Dermis microvascular lymphatic vessel endothelial cell (primary cell): ENCODE measurements around the gene SDR9C7. TPM values are rescaled to one million over a fixed set of nuclear protein-coding genes. Genes with fewer than 3 reads are reported as not detected.
"Not testable (repeated sequence)": the region's sequence is repeated elsewhere in the genome, so short reads cannot be mapped to it uniquely, and the experiment has no call there.

Experiments
- DNase-seq, 2 donors: peaks; one replicate each; pipeline versions ENCODE4 v3.0.0 to v3.0.0-alpha.2; 2010; ENCODE audit warnings: low read depth in 2 of 2
- total RNA-seq: library from RNA; depleted of rRNA; stranded (reverse); fragments of >200 nt; gene quantifications from 2 replicates; pipeline ENCODE4 v1.2.1, GENCODE V29; 2014

Gene SDR9C7
- total RNA-seq: not detected in 2 replicates

DNA sequence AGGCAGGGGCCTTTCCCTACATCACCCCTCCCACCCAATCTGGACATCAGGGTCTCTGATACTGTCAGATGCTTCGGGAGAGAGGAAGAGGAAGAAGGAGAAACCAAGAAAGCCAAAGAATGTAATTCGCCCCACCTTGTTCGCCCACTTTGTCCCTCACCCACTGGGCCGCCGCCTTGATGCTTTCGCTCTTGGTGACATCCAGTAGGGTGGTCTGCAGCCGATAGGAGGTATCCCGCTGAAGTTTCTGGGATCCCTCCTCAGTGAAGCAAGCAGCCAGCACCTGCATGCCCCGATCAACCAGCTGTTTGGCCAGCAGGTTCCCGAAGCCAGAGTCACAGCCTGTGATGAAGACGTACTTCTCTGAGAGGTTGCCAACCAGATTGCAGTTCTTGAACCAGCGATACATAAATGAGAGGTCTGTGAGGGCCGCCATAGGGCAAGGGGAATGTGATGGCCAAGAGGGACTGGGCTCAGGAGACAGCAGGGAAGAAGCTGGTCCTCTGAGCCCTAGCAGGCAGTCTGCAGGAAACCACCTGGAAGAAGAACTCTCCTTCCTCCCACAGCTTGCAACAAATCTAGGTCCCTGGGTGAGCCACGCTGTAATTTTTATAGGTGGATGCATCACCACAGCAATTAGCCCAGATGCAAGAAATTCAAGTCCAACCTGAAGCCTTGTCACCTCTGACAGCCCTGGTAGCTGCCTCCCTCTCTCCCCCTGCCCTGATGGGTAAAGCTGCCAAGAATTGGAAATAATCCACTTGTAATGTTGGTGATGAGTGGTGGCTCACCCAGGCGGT, at the start of gene SDR9C7:
TSS of gene SDR9C7 (minus strand) at position 583 of the 800 bp plus-strand sequence. CDS start at position 436, 147 bp downstream.
- DNase-seq: no peak

DNA sequence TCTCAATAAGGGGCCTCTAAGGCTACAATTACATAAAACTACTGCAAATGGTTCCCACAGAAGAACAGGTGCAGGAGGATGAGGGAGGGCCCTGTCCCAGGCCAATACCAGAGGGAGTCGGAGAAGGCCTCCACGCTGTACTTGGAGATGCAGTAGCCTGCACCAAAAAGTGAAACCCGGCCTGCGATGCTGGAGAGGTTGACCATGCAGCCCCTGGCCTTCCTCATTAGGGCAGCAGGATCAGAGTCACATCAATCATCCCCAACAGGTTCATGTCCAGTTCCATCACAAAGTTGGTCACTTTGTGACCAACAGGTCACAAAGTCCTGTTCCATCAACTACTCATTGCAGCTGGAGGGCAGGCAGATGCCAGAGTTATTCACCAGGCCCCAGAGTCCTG, 49.2 kb upstream of the SDR9C7 start:
- DNase-seq: no peak

DNA sequence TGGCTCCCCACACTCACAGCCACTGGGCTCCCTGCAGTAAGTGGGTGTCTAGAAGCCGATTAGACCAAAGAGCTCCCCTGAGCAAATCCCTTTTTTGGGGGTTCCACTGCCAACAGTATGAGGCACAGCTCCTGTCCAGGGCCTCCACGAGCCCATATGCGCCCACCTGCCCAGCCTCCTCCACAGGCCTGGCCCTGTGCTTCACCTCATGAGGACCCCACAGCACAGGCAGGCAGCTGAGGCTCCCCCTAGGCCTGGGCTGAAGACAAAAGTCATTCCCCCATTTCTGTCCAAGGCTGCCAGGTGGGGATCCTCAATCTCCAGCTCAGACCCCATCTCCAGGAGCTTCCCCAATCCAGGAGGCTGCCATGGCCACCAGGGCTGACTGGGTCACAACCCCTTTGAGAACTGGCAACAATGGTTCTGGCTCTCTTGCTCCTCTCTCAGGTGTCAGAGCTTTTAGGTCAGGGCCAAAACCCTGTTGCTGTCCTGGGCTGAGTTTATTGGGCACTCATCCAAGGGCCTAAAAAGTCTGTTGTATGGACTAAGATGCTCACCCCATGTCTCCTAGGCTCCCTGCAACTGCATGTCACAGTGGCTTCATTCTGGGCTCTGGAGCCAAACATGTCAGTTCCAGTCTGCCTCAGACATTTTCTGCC, 48.5 kb upstream of the SDR9C7 start:
- DNase-seq: not testable (repeated sequence)

DNA sequence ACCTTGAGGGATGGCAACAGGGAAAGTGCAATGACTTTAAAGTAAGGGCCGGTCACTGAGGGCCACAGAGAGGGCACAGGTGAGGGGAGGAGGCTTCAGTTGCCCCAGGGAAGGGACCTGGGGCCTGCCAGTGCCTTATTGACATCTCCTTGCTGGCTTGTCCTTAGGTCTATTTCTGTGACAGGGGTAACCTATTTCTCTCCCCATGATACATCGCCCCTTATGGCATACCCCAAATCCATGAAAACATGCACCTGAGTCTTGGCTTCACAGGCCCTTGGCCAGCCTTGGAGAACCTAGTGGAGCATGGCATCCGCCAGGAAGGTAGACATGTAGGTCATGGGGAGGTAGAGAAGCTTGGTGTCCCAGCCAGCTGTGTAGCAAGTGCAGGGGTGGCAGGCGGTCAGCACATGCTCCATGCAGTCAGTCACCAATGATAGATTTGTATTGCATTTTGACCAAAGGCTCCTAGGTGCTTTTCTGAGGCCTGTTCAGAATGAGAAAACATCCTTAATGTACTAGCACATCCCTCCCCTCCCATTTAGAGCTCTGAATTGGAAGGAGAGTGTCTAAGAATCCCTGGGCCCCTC, 46.8 kb upstream of the SDR9C7 start:
- no peak for DNase-seq

DNA sequence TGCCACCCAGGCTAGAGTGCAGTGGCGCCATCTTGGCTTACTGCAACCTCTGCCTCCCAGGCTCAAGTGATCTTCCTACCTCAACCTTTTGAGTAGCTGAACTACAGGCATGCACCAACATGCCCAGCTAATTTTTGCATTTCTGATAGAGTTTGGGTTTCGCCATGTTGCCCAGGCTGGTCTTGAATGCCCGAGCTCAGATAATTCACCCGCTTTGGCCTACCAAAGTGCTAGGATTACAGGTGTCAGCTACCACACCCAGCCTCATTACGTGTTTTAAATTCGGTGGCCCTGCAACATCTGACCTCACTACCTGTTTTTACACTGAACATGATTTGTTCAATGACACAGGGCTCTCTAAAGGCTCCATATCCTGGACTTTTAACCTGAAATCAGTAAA, 46.1 kb upstream of the SDR9C7 start:
- DNase-seq: no peak

DNA sequence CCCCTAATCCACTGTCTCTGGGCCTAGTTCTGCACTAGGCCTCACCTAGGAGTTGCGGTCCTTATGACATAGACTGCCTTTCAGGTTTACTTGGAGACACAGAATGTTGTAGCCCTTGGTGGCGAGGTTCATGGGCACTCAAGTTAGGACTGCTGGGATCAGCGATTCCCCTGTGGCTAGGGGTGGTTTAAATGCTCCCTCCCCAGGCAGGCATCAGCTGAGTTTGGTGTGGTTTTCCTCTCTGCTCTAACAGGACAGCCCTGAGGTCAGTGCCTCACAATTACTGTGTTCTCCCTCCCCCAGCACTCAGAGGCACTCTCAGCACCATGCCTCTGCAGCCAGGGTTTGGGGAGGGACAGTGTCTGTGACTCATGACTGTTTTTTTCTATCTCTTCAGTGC, 45.4 kb upstream of the SDR9C7 start:
- DNase-seq: no peak

DNA sequence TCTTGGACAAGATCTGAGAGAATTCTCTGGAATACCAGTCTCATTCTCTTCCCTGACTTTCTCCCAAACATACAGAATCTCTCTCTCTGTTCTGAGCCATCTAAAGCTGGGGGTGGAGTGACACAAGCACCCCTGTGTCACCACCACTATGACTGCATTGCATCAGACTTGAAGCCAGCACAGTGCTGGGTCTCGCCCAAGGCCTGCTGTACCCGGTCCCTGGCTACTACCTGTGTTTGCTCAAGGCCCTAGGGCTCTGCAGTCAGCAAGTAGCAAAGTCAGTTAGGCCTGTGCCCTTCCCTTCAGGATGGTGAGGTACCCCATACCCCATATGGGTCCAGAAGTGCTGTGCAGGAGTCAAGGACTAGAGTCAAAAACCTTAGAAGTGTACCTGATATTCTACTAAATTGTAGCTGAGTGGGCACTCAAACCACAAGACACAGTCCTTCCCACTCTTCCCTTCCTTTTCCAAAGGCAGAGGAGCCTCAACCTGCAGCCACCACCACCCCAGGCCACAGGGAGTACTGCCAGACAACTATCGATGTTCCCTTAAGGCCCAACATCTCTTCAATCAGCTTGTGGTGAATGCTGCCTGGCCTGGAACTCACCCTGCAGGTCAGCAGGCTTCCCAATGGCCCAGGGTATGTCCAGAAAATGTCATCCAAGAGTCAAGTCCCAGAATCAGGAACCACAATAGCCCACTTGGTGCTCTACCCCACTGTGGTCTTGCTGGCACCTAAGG, 44.4 kb upstream of the SDR9C7 start:
- DNase-seq: no peak

DNA sequence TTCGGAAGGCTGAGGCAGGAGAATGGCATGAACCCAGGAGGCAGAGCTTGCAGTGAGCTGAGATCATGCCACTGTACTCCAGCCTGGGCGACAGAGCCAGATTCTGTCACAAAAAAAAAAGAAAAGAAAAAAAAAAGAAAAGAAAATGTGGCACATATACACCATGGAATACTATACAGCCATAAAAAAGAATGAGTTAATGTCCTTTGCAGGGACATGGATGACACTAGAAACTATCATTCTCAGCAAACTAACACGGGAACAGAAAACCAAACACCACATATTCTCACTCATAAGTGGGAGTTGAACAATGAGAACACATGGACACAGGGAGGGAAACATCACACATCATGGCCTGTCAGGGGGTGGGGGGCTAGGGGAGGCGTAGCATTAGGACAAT, 43.2 kb upstream of the SDR9C7 start:
- not testable (repeated sequence) for DNase-seq

DNA sequence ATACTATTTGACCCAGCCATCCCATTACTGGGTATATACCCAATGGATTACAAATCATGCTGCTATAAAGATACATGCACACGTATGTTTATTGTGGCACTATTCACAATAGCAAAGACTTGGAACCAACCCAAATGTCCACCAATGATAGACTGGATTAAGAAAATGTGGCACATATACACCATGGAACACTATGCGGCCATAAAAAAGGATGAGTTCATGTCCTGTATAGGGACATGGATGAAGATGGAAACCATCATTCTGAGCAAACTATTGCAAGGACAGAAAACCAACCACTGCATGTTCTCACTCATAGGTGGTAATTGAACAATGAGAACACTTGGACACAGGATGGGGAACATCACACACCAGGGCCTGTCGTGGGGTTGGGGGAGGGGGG, 40.0 kb upstream of the SDR9C7 start:
- not testable (repeated sequence) for DNase-seq

DNA sequence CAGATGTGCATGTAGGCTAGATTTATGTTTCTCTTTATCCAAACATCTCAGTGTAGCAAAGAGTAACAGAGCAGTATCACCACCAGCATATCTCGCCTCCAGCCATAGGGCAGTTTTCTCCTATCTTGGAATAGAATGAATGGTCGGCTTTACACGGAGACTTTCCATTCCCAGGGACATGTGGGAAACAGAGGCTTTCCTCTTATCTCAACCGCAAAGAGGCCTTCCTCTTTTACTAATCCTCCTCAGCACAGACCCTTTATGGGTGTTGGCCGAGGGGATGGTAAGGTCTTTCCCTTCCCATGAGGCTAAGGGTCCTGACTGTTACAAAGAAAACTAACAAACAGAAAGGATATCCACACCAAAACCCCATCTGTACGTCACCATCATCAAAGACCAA, 34.7 kb upstream of the SDR9C7 start:
- not testable (repeated sequence) for DNase-seq

DNA sequence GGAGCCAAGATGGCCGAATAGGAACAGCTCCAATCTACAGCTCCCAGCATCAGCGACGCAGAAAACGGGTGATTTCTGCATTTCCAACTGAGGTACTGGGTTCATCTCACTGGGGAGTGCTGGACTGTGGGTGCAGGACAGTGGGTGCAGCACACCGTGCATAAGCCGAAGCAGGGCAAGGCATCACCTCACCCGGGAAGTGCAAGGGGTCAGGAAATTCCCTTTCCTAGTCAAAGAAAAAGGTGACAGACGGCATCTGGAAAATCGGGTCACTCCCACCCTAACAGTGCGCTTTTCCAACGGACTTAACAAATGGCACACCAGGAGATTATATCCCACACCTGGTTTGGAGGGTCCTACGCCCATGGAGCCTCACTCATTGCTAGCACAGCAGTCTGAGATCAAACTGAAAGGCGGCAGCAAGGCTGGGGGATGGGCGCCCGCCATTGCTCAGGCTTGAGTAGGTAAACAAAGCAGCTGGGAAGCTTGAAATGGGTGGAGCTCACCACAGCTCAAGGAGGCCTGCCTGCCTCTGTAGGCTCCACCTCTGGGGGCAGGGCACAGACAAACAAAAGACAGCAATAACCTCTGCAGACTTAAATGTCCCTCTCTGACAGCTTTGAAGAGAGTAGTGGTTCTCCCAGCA, 31.9 kb upstream of the SDR9C7 start:
- not testable (repeated sequence) for DNase-seq

DNA sequence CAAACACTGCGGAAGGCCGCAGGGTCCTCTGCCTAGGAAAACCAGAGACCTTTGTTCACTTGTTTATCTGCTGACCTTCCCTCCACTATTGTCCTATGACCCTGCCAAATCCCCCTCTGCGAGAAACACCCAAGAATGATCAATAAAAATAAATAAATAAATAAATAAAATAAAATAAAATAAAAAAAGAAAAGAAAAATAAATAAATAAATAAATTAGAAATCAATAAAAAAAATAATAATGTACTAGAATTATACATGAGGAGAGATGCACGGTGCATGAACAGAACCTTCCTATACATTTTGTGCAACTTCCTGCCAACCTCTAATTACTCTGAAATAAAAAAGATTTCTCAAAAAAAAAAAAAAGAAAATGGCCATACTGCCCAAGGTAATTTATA, 30.9 kb upstream of the SDR9C7 start:
- not testable (repeated sequence) for DNase-seq

DNA sequence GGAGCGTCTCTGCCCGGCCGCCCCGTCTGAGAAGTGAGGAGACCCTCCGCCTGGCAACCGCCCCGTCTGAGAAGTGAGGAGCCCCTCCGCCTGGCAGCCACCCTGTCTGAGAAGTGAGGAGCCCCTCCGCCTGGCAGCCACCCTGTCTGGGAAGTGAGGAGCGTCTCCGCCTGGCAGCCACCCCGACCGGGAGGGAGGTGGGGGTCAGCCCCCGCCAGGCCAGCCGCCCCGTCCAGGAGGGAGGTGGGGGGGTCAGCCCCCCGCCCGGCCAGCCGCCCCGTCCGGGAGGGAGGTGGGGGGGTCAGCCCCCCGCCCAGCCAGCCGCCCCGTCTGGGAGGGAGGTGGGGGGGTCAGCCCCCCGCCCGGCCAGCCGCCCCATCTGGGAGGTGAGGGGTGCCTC, 29.3 kb upstream of the SDR9C7 start:
- DNase-seq: not testable (repeated sequence)

DNA sequence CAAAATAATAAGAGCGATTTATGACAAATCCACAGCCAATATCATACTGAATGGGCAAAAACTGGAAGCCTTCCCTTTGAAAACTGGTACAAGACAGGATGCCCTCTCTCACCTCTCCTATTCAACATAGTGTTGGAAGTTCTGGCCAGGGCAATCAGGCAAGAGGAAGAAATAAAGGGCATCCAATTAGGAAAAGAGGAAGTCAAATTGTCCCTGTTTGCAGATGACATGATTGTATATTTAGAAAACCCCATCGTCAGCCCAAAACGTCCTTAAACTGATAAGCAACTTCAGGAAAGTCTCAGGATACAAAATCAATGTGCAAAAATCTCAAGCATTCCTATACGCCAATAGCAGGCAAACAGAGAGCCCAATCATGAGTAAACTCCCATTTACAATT, 28.0 kb upstream of the SDR9C7 start:
- not testable (repeated sequence) for DNase-seq

DNA sequence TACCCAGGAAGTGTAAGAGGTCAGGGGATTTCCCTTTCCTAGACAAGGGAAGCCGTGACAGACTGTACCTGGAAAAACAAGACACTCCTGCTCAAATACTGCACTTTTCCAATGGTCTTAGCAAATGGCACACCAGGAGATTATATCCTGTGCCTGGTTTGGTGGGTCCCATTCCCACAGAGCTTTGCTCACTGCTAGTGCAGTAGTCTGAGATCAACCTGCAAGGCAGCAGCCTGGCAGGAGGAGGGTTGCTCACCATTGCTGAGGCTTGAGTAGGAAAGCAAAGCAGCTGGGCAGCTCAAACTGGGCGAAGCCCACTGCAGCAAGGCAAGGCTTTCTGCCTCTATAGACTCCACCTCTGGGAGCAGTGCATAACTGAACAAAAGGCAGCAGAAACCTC, 24.2 kb upstream of the SDR9C7 start:
- DNase-seq: no peak

DNA sequence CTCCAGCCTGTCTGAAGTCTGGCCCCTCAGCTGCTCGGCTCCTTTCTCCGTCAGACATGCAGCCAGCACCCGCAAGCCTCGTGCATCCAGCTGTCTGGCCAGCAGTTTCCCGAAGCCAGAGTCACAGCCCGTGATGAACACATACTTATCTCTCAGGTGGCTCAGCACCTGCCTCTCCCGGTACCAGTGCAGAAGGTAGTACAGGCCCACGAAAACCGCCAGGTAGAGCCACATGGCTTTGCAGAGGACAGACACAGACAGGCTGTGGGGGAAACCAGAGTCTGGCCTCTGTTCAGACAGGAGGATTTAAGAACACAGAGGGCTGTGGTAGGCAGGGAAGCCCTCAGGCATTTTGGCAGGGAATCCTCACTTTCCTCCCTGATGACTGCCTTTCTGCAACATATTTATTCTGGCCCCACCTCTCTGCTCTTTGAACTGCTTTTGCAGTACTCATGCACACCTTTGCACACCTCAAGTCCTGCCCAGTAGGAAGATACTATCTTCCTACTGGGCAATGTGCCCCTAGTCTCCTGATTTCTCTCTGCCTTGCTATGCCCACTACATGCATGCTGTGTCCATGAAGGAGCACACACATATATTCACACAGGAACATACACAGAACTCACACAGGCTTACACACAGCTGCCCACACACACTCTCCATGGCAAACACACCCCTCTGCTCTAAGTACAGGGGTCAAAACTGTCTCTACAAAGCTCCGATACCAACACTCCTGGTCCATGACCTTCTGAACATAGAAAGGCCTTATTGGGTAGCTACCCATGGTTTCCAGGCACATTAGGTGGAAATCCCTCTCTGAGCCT, 23.2 kb upstream of the SDR9C7 start, which contains the start of gene RDH16:
TSS of gene RDH16 (minus strand) at position 380 of the 824 bp plus-strand sequence. CDS start at position 234, 146 bp downstream.
- no peak for DNase-seq

DNA sequence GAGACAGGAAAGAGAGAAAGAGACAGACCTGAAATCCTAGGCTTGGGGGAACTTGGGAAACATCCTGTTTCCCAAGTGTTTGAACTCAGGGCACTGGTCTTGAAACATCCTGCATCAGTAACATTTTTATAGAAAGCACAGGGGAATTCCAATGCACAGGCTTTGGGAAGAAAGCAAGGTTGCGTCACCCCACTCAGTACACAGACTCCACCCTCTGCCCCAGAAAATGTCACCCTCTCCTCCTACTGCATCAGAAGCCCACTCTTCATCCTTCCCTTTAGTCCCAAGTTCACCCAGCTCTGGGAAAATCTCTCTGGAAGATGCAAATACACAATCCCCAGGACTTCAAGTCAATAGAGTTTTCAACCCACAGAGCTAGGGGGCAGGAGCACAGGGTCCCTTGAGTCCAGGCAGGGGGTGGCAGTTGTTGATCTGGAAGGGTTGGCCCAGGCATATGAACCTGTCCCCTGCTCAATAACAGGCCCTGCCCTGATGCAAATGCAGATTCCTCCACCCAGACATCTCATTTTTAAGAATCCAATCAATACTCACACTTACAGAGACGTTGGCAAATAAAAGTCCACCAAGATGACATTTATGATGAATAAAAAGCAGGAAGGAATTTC, 21.5 kb upstream of the SDR9C7 start:
- DNase-seq: no peak

DNA sequence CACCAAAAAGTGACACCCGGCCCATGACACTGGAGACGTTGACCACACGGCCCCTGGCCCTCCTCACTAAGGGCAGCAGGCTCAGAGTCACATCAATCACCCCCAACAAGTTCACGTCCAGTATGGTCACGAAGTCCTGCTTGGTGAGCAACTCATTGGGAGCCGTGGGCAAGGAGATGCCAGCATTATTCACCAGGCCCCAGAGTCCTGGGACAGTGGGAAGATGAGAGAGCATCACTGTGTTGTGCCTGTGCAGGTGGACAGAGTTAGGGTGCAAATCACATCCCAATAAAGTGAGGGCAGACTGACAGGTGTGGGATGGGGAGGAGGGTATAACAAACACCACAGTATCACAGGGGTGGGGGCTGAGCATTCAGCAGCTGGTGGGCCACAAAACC, 20.7 kb upstream of the SDR9C7 start:
- no peak for DNase-seq

DNA sequence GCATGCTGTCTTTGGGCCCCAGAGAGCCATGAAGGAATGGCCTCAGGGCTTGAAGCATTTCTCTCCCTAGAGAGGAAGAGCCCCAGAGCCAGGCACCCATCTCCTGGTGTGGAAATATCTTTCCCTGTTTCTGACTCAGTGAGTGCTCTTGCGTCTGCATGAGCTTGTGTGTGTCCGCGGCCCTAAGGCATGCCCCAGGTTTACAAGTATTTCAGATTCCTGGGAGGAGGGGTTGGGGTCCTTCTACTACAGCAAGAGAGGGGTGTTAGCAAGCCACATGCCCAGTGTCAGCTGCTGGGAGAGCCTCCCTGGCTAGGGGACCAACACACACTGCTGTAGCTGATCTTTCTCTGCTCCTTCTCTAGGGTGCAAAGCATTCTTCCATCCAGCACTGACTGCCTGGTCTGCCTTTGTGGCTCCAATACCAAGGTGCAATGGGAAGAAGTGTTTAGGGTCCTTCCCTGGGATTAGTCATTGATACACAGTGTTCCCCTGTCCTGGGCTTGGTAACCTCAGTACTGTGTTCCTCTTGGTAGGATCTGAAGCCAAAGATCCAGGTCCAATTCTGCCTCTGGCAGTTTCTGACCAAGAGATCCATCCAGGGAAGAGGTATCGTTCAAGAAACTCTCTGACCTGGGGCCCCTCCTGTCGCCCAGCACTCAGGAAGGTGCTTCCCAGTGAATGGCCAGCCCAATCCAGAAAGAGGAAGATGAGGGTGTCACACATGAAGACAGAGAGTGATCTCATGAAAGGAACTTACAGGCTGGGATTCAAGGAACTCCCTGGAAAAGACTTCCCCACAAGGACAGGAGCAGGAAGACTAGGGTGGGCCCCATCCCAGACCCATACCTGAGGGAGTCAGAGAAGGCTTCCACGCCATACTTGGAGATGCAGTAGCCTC, 20.1 kb upstream of the SDR9C7 start:
- no peak for DNase-seq
